Trophoblast cell (in vitro differentiated cells and primary cell): ENCODE measurements around the gene HDAC3.
A peak's percentile ranks its signal among the peaks of the same experiment; 100 is the strongest.

Source experiments
- DNase-seq, 2 donors: peaks; one replicate each; pipeline ENCODE4 v3.0.0-alpha.2; 2016
- H2AFZ ChIP-seq: 2 replicates; pipeline ENCODE4 v1.6.1; 2013; ENCODE audit warnings: low read length, moderate library complexity, mild to moderate bottlenecking; ENCODE audit not compliant: insufficient read depth, poor library complexity
- H2AK5ac ChIP-seq: 2 replicates; pipeline ENCODE4 v1.6.1; 2013; ENCODE audit warnings: mild to moderate bottlenecking, low read length
- H2BK120ac ChIP-seq: 2 replicates; pipeline ENCODE4 v1.6.1; 2013; ENCODE audit warnings: low read length, mild to moderate bottlenecking, moderate library complexity; ENCODE audit not compliant: insufficient read depth, poor library complexity
- H2BK12ac ChIP-seq: 2 replicates; pipeline ENCODE4 v1.6.1; 2013; ENCODE audit warnings: mild to moderate bottlenecking, low read length, moderate library complexity
- H2BK5ac ChIP-seq: 2 replicates; pipeline ENCODE4 v1.6.1; 2013; ENCODE audit warnings: low read length, low read depth, moderate library complexity, mild to moderate bottlenecking; ENCODE audit not compliant: poor library complexity
- H3K14ac ChIP-seq: 2 replicates; pipeline ENCODE4 v1.6.1; 2013; ENCODE audit warnings: mild to moderate bottlenecking, low read length
- H3K18ac ChIP-seq: 2 replicates; pipeline ENCODE4 v1.6.1; 2013; ENCODE audit warnings: mild to moderate bottlenecking, low read length
- H3K23ac ChIP-seq: 2 replicates; pipeline ENCODE4 v1.6.1; 2013; ENCODE audit warnings: low read length
- H3K27ac ChIP-seq: 2 replicates; pipeline ENCODE4 v1.5.1; 2013; ENCODE audit warnings: low read depth, mild to moderate bottlenecking, inconsistent platforms, low read length, moderate library complexity
- H3K27me3 ChIP-seq: 2 replicates; pipeline ENCODE4 v1.6.1; 2013; ENCODE audit warnings: inconsistent platforms, mild to moderate bottlenecking, low read length, moderate library complexity; ENCODE audit not compliant: insufficient read depth
- H3K36me3 ChIP-seq, 2 experiments: 1 replicate in 1 of 2; 2 replicates in 1 of 2; pipeline ENCODE4 v1.6.1; 2013; ENCODE audit warnings: low read length in 2 of 2, mild to moderate bottlenecking in 2 of 2, moderate library complexity in 1 of 2; ENCODE audit not compliant: insufficient read depth in 2 of 2, control insufficient read depth in 1 of 2
- H3K4ac ChIP-seq: 2 replicates; pipeline ENCODE4 v1.6.1; 2013; ENCODE audit warnings: low read depth, mild to moderate bottlenecking, low read length, moderate library complexity
- H3K4me1 ChIP-seq, 2 experiments: 1 replicate in 1 of 2; 2 replicates in 1 of 2; pipeline ENCODE4 v1.6.1; 2013; ENCODE audit warnings: low read length in 2 of 2, mild to moderate bottlenecking in 2 of 2, moderate library complexity in 1 of 2; ENCODE audit not compliant: insufficient read depth in 2 of 2, control insufficient read depth in 1 of 2
- H3K4me2 ChIP-seq: 2 replicates; pipeline ENCODE4 v1.6.1; 2013; ENCODE audit warnings: inconsistent platforms, mild to moderate bottlenecking, low read length, moderate library complexity
- H3K4me3 ChIP-seq: 2 replicates; pipeline ENCODE4 v1.5.1; 2013; ENCODE audit warnings: mild to moderate bottlenecking, low read depth, low read length, inconsistent platforms
- H3K79me1 ChIP-seq: one replicate; pipeline ENCODE4 v1.6.1; 2013; ENCODE audit warnings: low read length
- H3K79me2 ChIP-seq: 2 replicates; pipeline ENCODE4 v1.6.1; 2013; ENCODE audit warnings: low read length, mild to moderate bottlenecking; ENCODE audit not compliant: control insufficient read depth, insufficient read depth, poor library complexity
- H3K9ac ChIP-seq: 2 replicates; pipeline ENCODE4 v1.6.1; 2013; ENCODE audit warnings: mild to moderate bottlenecking, low read length
- H3K9me3 ChIP-seq: 2 replicates; pipeline ENCODE4 v1.6.1; 2013; ENCODE audit warnings: low read depth, mild to moderate bottlenecking, control low read depth, inconsistent platforms, low read length; ENCODE audit not compliant: insufficient read depth
- H4K12ac ChIP-seq: 2 replicates; pipeline ENCODE4 v1.6.1; 2013; ENCODE audit warnings: low read depth, mild to moderate bottlenecking, low read length, moderate library complexity
- H4K8ac ChIP-seq: 2 replicates; pipeline ENCODE4 v1.6.1; 2013; ENCODE audit warnings: low read depth, mild to moderate bottlenecking, low read length, moderate library complexity
- H4K91ac ChIP-seq: one replicate; pipeline ENCODE4 v1.6.1; 2013; ENCODE audit warnings: low read depth, mild to moderate bottlenecking, low read length, moderate library complexity
- WGBS: extraction: QIAGEN DNeasy Blood & Tissue Kit; methylation state at CpG from one replicate; pipeline ENCODE4 v1.1.7; 2013; ENCODE audit warnings: missing lambda C conversion rate; ENCODE audit not compliant: insufficient read length, insufficient coverage; ENCODE audit errors: extremely low coverage; 5-methylcytosine and 5-hydroxymethylcytosine counted together

HDAC3 gene

GRCh38 chr5:141650851-141651727 lies 14.4 kb upstream of the HDAC3 start, which contains the start of gene FCHSD1:
TSS of gene FCHSD1 (minus strand) at chr5:141651418. CDS start at chr5:141651368, 50 bp downstream.
- Histone ChIP-seq H3K27ac (no peak within 1 kb of the TSS), H3K4me3 (peak within 1 kb of the TSS; percentile 82), H4K91ac (peak within 1 kb of the TSS; percentile 55), H3K79me2 (peaks cover 2% of the 10 kb centered on the region), H3K4me2 (peak within 1 kb of the TSS; percentile 86), H3K4me1 (peaks cover 10% of the 10 kb centered on the region in 2 experiments), H2BK120ac (peak within 1 kb of the TSS; percentile 12), H4K8ac (peak within 1 kb of the TSS; percentile 78), H3K18ac (peak within 1 kb of the TSS; percentile 9), H2AK5ac (peak within 1 kb of the TSS; percentile 92), H3K36me3 (peaks cover 8 to 25% of the 10 kb centered on the region in 2 experiments), H3K27me3 (no peaks in the 10 kb centered on the region), H3K79me1 (no peaks in the 10 kb centered on the region), H2AFZ (peak within 1 kb of the TSS; percentile 88), H3K23ac (no peak within 1 kb of the TSS), H2BK12ac (no peak within 1 kb of the TSS), H3K14ac (peak within 1 kb of the TSS; percentile 18), H2BK5ac (no peak within 1 kb of the TSS), H3K9me3 (peaks cover 7% of the 10 kb centered on the region), H3K9ac (peak within 1 kb of the TSS; percentile 59), H3K4ac (no peak within 1 kb of the TSS), H4K12ac (peak within 1 kb of the TSS; percentile 78)
- no CpG with 5 or more reads among the region's 50 CpGs for WGBS
- peak; percentile 76 to 84 for DNase-seq

DNA sequence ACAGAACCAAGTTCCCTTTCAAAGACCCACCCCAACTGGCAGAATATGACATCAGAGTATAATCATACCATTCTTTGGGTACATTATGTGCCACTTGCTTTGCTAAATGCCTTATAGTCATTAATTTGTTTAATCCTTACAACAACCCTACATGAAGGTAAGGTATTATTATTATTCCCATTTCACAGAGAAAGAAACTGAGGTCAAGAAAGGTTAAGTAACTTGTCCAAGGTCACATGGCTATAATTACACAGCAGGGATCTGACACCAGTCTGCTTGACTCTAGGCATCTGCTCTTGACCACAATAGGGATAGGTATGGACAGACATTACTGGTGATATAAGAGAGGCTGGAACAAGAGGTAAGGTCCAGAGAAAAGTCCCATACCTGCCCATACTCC lies 13.3 kb upstream of the HDAC3 start:
- Histone ChIP-seq H3K23ac (no peak overlapping the region), H2BK120ac (no peak overlapping the region)

GRCh38 chr5:141649056-141649688 lies 12.5 kb upstream of the HDAC3 start:
- Histone ChIP-seq H2BK12ac (no peak overlapping the region), H3K4ac (no peak overlapping the region), H2AFZ (no peak overlapping the region), H3K23ac (no peak overlapping the region), H3K27me3 (no peaks in the 10 kb centered on the region), H3K18ac (no peak overlapping the region), H2BK5ac (no peak overlapping the region), H4K91ac (no peak overlapping the region), H3K14ac (no peak overlapping the region), H3K79me2 (peaks cover 2% of the 10 kb centered on the region), H3K36me3 (peaks cover 18 to 28% of the 10 kb centered on the region in 2 experiments), H4K12ac (no peak overlapping the region), H3K4me1 (peaks cover 10% of the 10 kb centered on the region in 2 experiments), H3K9ac (no peak overlapping the region), H3K27ac (no peak overlapping the region), H2AK5ac (no peak overlapping the region), H3K79me1 (no peaks in the 10 kb centered on the region), H3K4me3 (no peak overlapping the region), H2BK120ac (no peak overlapping the region), H3K9me3 (peaks cover 3% of the 10 kb centered on the region), H3K4me2 (no peak overlapping the region), H4K8ac (no peak overlapping the region)
- no peak for DNase-seq
- no CpG with 5 or more reads among the region's 17 CpGs for WGBS

More for the DNA sequence above, 13.3 kb upstream of the HDAC3 start:
- H2AK5ac ChIP-seq, result no peak overlapping the region
- peaks cover 3% of the 10 kb centered on the region for H3K9me3 ChIP-seq
- DNase-seq, result no peak
- H4K8ac ChIP-seq, result no peak overlapping the region
- no peak overlapping the region for H3K4me2 ChIP-seq
- H3K18ac ChIP-seq, result no peak overlapping the region
- H2BK5ac ChIP-seq, result no peak overlapping the region
- H3K79me2 ChIP-seq, result peaks cover 2% of the 10 kb centered on the region
- H3K14ac ChIP-seq, result no peak overlapping the region
- no peak overlapping the region for H2BK12ac ChIP-seq
- no peaks in the 10 kb centered on the region for H3K27me3 ChIP-seq
- no peak overlapping the region for H2AFZ ChIP-seq
- peaks cover 10% of the 10 kb centered on the region in 2 experiments for H3K4me1 ChIP-seq
- H3K9ac ChIP-seq, result no peak overlapping the region
- no peak overlapping the region for H3K27ac ChIP-seq
- no peaks in the 10 kb centered on the region for H3K79me1 ChIP-seq
- no peak overlapping the region for H4K91ac ChIP-seq
- H3K4me3 ChIP-seq, result no peak overlapping the region
- H4K12ac ChIP-seq, result no peak overlapping the region
- no peak overlapping the region for H3K4ac ChIP-seq
- H3K36me3 ChIP-seq, result peaks cover 11 to 22% of the 10 kb centered on the region in 2 experiments

GRCh38 chr5:141647851-141648250 lies 11.2 kb upstream of the HDAC3 start:
- peaks cover 2% of the 10 kb centered on the region for H3K79me2 ChIP-seq
- WGBS, result no CpG with 5 or more reads among the region's 3 CpGs
- H3K36me3 ChIP-seq, result peaks cover 17 to 24% of the 10 kb centered on the region in 2 experiments
- no peaks in the 10 kb centered on the region for H3K27me3 ChIP-seq
- H4K91ac ChIP-seq, result no peak overlapping the region
- H2AFZ ChIP-seq, result no peak overlapping the region
- H3K79me1 ChIP-seq, result no peaks in the 10 kb centered on the region
- H3K4ac ChIP-seq, result no peak overlapping the region
- no peak overlapping the region for H3K23ac ChIP-seq
- H3K27ac ChIP-seq, result no peak overlapping the region
- no peak overlapping the region for H3K4me3 ChIP-seq
- no peak for DNase-seq
- no peak overlapping the region for H2BK120ac ChIP-seq
- peaks cover 10% of the 10 kb centered on the region in 2 experiments for H3K4me1 ChIP-seq
- H3K14ac ChIP-seq, result no peak overlapping the region
- H2BK12ac ChIP-seq, result no peak overlapping the region
- peaks cover 3% of the 10 kb centered on the region for H3K9me3 ChIP-seq
- no peak overlapping the region for H2BK5ac ChIP-seq
- H3K9ac ChIP-seq, result no peak overlapping the region
- H2AK5ac ChIP-seq, result no peak overlapping the region
- no peak overlapping the region for H3K4me2 ChIP-seq
- no peak overlapping the region for H3K18ac ChIP-seq
- no peak overlapping the region for H4K12ac ChIP-seq
- no peak overlapping the region for H4K8ac ChIP-seq
